Spinal cord (tissue), 10 donors: ENCODE measurements around the gene RABEP2. TPM values are rescaled to one million over a fixed set of nuclear protein-coding genes. Genes with fewer than 3 reads are reported as not detected.
"Not testable (repeated sequence)": the region's sequence is repeated elsewhere in the genome, so short reads cannot be mapped to it uniquely, and the experiment has no call there.

Experiments used
- DNase-seq, 6 donors: peaks; one replicate each; pipeline versions ENCODE4 v3.0.0 to v3.0.0-alpha.2; 2013 to 2015; ENCODE audit warnings: low spot score in 6 of 6, low read depth in 4 of 6
- H3K27ac ChIP-seq: one replicate; pipeline ENCODE4 v1.5.1; 2013; ENCODE audit warnings: low read depth, low read length, control low read depth
- H3K27me3 ChIP-seq: one replicate; pipeline ENCODE4 v1.6.1; 2013; ENCODE audit warnings: low read length; ENCODE audit not compliant: control insufficient read depth, insufficient read depth
- H3K36me3 ChIP-seq: one replicate; pipeline ENCODE4 v1.6.1; 2013; ENCODE audit warnings: low read length; ENCODE audit not compliant: control insufficient read depth, insufficient read depth
- H3K4me1 ChIP-seq: one replicate; pipeline ENCODE4 v1.6.1; 2013; ENCODE audit warnings: low read length; ENCODE audit not compliant: control insufficient read depth, insufficient read depth
- H3K4me3 ChIP-seq: one replicate; pipeline ENCODE4 v1.5.1; 2013; ENCODE audit warnings: low read depth, low read length, control low read depth
- H3K9me3 ChIP-seq: one replicate; pipeline ENCODE4 v1.6.1; 2013; ENCODE audit warnings: low read length; ENCODE audit not compliant: control insufficient read depth, insufficient read depth
- WGBS: methylation state at CpG from one replicate; pipeline ENCODE4 v1.1.5; 2013; ENCODE audit warnings: missing lambda C conversion rate; ENCODE audit not compliant: insufficient coverage; 5-methylcytosine and 5-hydroxymethylcytosine counted together
- polyA plus RNA-seq, 2 donors: library from polyadenylated mRNA; unstranded; fragments of 120-200 nt; gene quantifications; one replicate each; pipeline ENCODE4 v1.2.1, GENCODE V29; 2013; ENCODE audit not compliant: insufficient read length in 2 of 2
- total RNA-seq, 2 donors: library from RNA; depleted of rRNA in 1 of 2; stranded (reverse); fragments of 120-200 nt in 1 of 2; fragments of >200 nt in 1 of 2; gene quantifications; one replicate each; pipeline versions ENCODE4 v1.2.3 to v1.2.4, GENCODE V29; 2013 to 2014
- donor health status: healthy.

The RABEP2 gene
- total and polyA plus RNA-seq, 4 donors, result 11.2 to 25.8 (median 18.1) TPM

DNA sequence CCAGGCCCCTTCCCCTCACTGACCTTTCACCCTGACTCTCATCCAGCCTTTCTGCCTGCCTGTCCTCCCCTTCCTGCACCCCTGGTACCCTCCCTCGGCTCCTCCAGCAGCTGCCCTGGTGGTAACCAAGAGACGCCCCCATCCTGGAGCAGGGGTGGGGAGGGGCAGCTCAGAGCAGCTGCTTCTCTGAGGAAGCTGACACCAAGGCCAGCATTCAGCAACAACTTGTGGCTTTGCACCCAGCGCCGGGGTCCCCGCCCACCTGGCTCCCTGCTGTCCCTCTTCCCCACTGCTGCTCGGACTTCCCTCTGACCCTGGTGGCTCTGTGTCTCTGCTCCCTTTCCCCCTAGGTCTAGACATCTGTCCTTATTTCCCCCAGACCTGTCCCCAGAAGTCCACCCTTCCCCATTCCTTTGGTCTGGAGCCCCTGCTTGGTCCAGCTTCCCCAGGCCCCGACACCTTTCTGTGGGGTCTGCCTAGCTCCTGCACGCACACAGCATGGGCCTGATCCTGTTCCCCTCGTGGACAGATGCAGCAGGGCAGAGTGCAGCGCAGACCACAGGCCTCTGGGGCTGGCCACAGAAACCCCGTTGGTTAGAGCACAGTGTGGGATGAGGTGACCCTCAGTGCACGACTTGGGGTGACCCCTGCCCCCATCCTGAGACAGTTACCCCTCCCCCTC is 47.9 kb downstream of the RABEP2 start:
- no peak overlapping the region for H3K27ac ChIP-seq
- 43% methylated on average over 9 of the region's 12 CpGs for WGBS
- H3K36me3 ChIP-seq, result peaks cover 53% of the 10 kb centered on the region
- no peak for DNase-seq
- H3K4me1 ChIP-seq, result peaks cover 24% of the 10 kb centered on the region
- no peaks in the 10 kb centered on the region for H3K27me3 ChIP-seq
- no peak overlapping the region for H3K4me3 ChIP-seq
- H3K9me3 ChIP-seq, result no peaks in the 10 kb centered on the region

DNA sequence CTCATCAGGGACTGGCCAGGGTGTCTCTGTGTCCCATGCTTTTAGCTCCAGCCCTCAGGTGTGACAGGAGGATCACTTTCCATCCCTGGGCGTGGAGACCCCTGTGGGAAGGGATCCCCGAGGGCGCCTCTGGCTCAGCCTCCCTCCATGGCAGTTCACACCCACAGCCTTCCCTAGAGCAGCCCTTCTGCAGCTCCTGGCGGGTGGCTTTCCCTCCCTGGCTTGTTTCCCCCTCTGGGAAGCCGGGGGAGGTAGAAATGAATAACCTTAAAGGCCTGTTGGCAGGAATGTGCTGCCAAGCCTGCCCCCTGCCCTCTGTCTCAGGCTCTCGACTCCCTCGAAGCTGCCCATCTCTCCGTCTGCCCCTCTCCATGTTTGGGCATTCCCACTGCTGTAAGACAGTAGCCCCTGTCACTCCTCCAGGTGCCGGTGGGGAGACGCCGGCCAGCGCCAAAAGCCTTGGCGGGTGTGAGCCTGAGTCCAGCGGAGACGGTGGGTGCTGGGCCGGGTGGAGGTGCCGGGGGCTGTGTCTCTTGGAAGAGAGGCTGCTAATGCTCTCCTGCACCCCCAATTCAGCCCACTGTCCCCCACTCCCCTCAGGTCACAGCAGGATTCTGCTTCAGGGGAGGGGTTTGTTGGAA is 48.9 kb downstream of the RABEP2 start:
- WGBS, result 66% methylated on average over 10 of the region's 17 CpGs
- Histone ChIP-seq H3K4me1 (peaks cover 24% of the 10 kb centered on the region), H3K27ac (no peak overlapping the region), H3K36me3 (peaks cover 63% of the 10 kb centered on the region), H3K4me3 (no peak overlapping the region), H3K9me3 (no peaks in the 10 kb centered on the region), H3K27me3 (no peaks in the 10 kb centered on the region)
- DNase-seq, result no peak

DNA sequence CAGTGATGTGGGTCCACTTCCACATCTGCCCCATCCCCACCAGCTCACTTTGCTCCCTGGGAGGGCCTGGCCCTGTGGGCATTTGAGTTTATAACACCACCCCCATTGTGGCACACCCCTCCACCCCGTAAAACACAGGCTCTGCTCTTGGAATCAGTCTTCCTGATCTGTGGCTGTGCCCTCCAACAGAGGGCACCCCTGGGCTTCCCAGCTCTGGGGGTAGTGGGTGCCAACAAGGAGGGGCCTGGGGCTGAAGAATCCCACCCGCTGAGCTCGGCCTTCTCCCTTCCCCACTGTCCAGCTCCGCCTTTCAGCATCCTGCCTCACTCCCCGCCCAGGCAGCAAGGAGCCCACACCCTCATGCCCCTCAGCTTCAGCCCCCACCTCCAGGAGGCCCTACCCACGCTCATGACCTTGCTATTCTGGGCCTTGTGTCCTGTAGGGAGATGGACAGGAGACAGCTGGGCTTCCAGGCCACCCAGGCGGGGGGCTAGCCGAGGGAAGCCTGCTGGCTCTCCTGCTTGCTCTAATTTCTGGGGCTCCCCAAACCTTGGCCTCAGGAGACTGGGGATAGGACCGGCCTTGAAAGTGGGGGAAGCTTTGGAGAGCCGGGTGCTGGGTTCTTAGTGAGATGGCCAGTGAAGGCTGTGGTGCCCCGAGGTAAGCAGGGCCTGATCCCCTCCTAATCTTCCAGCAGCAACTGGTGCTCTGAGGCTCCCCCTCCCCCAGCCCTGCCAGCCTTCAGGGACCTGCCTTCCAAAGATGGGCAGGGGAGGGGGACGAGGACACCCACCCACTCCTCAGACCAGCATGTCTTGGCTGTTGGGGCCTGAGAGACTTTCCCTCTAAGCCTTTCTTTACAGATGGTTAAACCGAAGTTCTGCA is 49.7 kb downstream of the RABEP2 start:
- no peaks in the 10 kb centered on the region for H3K9me3 ChIP-seq
- H3K36me3 ChIP-seq, result peaks cover 70% of the 10 kb centered on the region
- H3K4me3 ChIP-seq, result no peak overlapping the region
- 77% methylated on average over 8 of the region's 13 CpGs for WGBS
- no peak overlapping the region for H3K27ac ChIP-seq
- peaks cover 20% of the 10 kb centered on the region for H3K4me1 ChIP-seq
- H3K27me3 ChIP-seq, result no peaks in the 10 kb centered on the region
- DNase-seq, result no peak

DNA sequence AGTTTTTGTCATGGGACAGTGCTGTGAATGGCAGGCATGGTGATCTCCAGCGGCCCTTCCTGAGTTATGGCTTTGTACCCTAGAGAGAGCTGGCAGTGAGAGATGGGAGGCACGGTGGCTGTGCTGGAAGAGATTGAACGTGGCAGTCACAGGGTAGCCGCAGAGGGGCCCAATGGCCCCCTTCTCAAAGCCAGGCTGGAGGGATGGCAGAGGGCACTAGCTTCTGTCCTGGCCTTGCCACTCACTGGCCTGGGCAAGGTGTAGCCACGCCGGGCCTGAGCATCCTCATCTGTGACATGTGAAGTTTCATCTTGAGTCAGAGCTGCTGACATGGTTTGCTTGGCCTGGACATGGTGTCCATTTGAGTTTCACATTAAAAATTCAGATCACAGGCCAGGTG is 50.6 kb downstream of the RABEP2 start:
- H3K36me3 ChIP-seq, result peaks cover 80% of the 10 kb centered on the region
- H3K27ac ChIP-seq, result no peak overlapping the region
- WGBS, result 98% methylated on average over 6 of the region's 6 CpGs
- H3K27me3 ChIP-seq, result no peaks in the 10 kb centered on the region
- H3K9me3 ChIP-seq, result no peaks in the 10 kb centered on the region
- H3K4me3 ChIP-seq, result no peak overlapping the region
- no peak for DNase-seq
- peaks cover 12% of the 10 kb centered on the region for H3K4me1 ChIP-seq

DNA sequence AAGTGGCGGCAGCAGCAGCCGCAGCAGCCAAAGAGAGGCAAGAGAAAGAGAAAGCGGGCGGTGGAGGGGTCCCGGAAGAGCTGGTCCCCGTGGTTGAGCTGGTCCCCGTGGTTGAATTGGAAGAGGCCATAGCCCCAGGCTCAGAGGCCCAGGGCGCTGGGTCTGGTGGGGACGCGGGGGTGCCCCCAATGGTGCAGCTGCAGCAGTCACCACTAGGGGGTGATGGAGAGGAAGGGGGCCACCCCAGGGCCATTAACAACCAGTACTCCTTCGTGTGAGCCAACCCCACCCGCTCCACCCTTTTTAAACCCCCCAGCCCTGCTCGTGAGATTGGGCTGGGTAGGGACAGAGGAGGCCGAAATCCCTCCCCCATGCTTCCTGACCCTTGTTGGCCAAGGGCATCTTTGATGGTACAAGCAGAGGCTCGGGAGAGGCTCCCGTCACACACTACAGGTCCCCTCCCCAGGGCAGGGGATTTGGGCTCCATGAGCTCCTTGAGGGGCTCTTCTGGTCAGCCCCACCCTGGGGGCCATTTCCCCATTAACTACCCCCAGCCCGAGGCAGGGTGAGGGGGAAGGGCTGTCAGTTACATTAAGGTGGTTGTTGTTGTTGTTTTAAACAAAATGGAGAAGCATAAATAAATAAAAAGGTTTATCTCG is 51.4 kb downstream of the RABEP2 start:
- 86% methylated on average over 11 of the region's 18 CpGs for WGBS
- Histone ChIP-seq H3K4me3 (no peak overlapping the region), H3K4me1 (peaks cover 5% of the 10 kb centered on the region), H3K9me3 (no peaks in the 10 kb centered on the region), H3K36me3 (peaks cover 87% of the 10 kb centered on the region), H3K27ac (no peak overlapping the region), H3K27me3 (no peaks in the 10 kb centered on the region)
- DNase-seq, result no peak

DNA sequence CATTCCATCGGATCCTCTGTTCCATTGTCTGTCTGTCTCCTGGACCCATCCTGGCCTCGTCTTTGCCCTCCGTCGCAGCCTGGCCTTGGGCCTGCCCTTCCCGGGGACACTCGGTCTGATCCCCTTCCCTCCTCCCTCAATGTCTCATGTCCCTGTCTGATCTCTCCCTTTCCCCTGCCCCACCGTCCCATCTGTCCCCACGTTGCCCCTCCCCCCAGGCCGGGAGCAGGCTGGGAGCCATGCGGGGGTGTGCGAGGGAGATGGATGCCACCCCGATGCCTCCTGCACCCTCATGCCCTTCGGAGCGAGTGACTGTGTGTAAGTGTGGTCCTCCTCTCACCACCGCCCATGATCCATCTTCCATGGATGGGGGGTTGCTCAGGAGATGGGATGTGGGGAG is 52.1 kb downstream of the RABEP2 start:
- Histone ChIP-seq H3K9me3 (no peaks in the 10 kb centered on the region), H3K4me1 (no peaks in the 10 kb centered on the region), H3K4me3 (no peak overlapping the region), H3K36me3 (peaks cover 92% of the 10 kb centered on the region), H3K27ac (no peak overlapping the region), H3K27me3 (no peaks in the 10 kb centered on the region)
- no peak for DNase-seq
- 84% methylated on average over 7 of the region's 15 CpGs for WGBS

DNA sequence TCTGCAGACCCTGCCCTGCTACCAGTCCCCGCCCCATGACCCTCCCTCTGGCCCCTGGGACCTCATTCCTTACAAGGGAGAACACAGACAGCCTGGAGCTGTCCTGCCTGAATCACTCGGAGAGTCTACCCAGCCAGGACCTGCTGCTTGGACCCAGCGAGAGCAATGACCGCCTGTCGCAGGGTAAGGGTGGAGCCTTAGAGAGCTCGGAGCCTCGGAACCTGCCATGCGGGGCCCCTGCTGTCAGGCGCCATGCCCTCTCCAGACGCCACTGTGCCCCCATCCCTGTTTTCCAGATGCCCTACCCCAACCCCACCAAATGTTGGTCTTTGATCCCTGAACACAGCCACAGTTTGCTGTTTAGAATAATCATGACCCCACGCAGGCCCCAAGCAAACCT is 55.8 kb downstream of the RABEP2 start:
- Histone ChIP-seq H3K36me3 (peaks cover 87% of the 10 kb centered on the region), H3K4me3 (no peak overlapping the region), H3K27me3 (no peaks in the 10 kb centered on the region), H3K4me1 (peaks cover 24% of the 10 kb centered on the region), H3K9me3 (no peaks in the 10 kb centered on the region), H3K27ac (no peak overlapping the region)
- no peak for DNase-seq
- 98% methylated on average over 11 of the region's 11 CpGs for WGBS

DNA sequence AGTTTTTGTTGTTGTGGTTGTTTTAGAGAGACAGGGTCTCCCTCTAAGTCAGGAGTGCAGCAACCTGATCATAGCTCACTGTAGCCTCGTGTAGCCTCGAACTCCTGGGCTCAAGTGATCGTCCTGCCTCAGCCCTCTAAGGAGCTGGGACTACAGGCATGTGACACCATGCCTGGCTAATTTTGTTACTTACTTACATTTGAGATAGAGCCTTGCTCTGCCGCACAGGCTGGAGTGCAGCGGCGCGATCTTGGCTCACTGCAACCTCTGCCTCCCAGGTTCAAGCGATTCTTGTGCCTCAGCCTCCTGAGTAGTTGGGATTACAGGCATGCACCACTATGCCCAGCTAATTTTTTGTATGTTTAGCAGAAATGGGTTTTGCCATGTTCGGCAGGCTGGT is 57.4 kb downstream of the RABEP2 start:
- not testable (repeated sequence) for H3K9me3 ChIP-seq, H3K27ac ChIP-seq, DNase-seq, H3K27me3 ChIP-seq, H3K4me3 ChIP-seq
- Histone ChIP-seq H3K36me3 (peaks cover 71% of the 10 kb centered on the region), H3K4me1 (peaks cover 29% of the 10 kb centered on the region)
- 97% methylated on average over 8 of the region's 9 CpGs for WGBS

DNA sequence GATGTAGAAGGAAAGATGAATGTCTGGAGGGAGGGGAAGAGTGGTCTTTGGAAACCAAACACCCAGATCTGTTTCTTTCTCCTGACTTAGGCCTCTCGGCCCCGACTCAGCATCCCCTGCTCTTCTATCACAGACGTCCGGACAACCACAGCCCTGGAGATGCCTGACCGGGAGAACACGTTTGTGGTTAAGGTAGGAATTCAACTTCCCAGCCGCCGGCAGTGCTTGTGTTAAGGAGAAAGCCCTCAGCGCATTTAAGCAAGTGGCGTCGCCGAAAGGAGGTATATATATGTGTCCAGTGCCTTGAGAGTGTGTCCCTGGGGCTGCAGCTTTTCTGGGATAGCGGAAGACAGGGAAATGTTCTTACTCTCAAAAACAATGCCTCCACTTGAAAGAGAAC is 57.8 kb downstream of the RABEP2 start:
- DNase-seq, result no peak
- H3K4me3 ChIP-seq, result no peak overlapping the region
- WGBS, result 97% methylated on average over 5 of the region's 13 CpGs
- H3K9me3 ChIP-seq, result no peaks in the 10 kb centered on the region
- H3K4me1 ChIP-seq, result peaks cover 33% of the 10 kb centered on the region
- H3K36me3 ChIP-seq, result peaks cover 67% of the 10 kb centered on the region
- no peak overlapping the region for H3K27ac ChIP-seq
- H3K27me3 ChIP-seq, result no peaks in the 10 kb centered on the region
